CD4-positive, alpha-beta T cell treated with Interferon alpha-2 for 1 hour (primary cell): ENCODE measurements around the gene WDR5.
A peak's percentile ranks its signal among the peaks of the same experiment; 100 is the strongest.

Experiments
- DNase-seq, 2 donors: peaks; one replicate each; pipeline ENCODE4 v3.0.0-alpha.2; 2020 to 2022

Gene WDR5

GRCh38 chr9:134189470-134190231 lies 53.8 kb downstream of the WDR5 start:
- DNase-seq: no peak

DNA sequence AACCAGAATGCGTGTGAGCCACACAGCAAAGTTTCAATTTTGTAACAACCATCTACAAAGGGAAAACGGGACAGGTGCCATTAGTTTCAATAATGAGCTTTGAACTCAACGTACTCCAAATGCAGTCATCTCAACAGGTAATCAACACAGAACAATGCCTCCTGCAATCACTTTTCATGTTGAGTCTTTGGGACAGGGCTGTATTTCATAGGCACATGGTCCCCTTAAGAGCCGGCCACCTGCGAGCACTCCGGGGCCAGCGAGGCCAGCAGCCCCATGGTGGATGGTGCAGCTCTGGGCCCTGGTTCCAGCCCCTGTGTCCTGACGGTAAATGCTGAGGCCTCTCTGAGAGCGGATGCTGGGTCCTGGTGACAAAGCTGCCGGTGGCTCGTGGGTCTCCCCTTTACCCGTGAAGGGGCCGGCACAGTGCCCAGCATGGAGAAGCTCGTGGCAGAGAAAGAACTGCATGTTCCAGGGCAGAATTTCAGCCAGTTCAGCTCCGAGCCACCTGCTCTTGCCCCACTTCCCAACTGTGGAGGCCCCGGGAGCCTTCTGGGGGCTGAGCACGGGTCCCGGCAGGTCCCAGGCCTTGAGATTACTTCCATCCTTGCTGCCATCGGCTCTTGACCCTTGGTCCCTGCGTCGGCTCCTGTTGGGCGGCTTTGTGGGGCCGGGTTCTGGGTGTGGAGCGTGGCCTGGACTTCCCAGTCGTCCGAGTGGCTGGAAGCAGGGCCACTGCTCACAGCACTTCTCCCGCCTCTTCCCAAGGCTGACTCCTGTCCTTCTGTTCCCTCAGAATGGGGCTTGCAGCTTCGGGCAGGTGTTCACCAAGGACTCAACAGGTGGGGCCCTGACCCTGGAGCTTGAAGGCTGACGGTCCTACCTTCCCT lies 54.6 kb downstream of the WDR5 start:
- DNase-seq: no peak

DNA sequence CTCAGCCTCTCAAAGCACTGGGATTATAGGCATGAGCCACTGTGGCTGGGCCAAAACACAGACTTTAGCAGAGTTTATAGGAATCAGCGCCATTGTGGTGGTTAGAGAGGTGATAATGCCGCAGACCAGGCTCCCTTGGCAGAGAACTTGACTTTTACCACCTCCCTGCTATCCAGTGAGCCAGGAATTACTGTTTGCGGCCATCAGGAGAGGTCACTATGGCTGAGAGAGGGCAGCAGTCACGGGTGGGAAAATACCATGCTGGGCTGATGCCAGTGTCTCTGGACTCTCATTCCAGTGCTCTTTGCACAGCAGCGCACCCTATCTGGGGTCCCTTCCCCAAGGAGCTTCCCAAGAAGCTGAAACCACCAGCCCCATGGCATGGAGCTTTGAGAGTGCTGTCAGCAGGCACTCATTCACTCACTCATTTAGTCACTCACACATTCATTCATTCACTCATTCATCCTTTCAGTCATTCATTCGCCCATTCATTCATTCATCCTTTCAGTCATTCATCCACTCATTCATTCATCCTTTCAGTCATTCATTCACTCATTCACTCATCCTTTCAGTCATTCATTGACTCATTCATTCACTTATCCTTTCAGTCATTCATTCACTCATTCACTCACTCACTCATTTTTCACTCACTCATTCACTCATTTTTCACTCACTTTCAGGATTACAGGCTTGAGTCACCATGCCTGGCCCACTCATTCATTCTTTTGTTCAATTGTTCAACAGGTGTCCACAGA lies 55.8 kb downstream of the WDR5 start:
- DNase-seq: no peak

GRCh38 chr9:134192311-134192950 lies 56.5 kb downstream of the WDR5 start:
- DNase-seq: no peak

DNA sequence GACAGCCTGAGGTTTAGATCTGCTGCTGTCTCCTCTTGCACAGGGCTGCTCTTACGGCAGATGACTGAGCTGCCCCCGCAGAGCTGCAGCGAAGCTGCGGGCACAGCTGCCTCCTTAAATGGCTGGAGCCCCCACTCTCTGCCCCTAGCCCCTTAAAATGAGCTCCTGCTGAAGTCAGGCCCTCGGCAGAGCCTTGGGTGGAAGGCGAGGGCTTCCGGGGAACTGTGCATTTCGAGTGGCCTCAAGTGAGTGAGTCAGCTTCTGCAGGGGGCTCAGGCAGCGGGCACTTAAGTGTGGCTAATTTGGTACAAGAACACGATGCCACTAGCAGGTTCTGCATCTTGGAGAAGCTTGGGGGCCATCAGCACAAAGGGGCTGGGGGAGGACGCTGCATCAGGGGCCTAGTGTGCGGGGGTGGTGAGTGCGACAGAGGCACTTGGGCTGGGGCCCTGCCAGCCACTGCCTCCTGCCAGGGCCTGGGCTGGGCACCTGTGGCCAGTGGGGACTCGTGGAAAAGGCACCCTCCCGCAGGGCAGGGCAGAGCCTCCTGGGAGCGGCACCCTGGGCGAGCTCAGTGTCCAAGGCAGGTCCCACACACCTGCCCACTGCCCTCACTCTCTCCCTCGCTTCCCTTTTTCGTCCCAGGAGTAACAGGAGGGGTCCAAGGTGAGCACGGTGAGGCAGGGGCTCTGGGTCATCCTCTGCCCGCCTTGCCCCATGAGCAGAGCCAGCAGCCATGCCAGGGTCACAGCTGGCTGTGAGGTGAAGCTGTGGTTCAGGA lies 57.3 kb downstream of the WDR5 start:
- DNase-seq: no peak

DNA sequence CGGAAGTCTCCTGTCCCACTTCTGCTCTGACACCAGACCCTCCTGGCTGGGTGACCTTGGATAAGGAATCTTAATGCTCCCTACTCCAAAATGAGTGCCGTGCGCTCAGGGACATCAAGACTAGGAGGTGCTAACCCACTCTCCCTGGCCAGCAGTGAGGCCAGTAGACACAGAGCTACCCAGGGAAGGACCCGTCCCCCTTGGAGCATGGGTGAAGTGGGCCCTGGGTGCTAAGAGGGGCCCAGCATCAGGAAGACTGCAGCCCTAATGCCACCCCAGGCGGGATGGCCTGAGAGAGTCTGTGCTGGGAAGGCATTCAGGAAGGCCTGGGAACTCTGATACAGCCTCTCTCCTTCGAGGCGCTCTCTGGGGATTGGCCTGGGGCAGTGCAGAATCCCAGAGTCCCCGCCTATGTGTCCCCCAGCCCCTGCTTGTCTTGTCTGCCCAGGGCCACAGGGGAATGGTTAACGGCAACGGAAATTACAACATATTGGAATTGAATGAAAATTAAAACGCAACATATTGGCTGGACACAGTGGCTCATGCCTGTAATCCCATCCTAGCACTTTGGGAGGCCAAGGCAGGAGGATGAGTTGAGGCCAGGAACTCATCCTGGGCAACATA lies 58.1 kb downstream of the WDR5 start:
- DNase-seq: no peak

- peak in 1 of 2 donors; percentile 19 for DNase-seq
Measured at GRCh38 chr9:134195558-134195957, 59.7 kb downstream of the WDR5 start.

DNA sequence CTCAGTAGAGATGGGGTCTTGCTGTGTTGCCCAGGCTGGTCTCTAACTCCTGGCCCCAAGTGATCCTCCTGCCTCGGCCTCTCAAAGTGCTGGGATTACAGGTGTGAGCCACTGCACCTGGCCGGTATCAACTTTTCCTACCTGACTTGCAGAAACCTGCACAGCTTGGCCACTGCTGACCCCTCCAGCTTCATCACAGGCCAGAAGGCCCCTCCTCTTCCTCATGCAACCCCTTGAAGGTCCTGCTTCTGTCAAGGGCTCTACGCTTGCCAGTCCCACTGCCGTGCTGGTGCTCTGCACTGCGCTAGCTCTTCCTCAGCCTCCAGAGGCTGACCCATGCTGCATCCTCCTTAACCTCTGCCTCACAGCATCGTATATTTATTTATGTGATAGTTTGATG lies 61.0 kb downstream of the WDR5 start:
- no peak for DNase-seq

DNA sequence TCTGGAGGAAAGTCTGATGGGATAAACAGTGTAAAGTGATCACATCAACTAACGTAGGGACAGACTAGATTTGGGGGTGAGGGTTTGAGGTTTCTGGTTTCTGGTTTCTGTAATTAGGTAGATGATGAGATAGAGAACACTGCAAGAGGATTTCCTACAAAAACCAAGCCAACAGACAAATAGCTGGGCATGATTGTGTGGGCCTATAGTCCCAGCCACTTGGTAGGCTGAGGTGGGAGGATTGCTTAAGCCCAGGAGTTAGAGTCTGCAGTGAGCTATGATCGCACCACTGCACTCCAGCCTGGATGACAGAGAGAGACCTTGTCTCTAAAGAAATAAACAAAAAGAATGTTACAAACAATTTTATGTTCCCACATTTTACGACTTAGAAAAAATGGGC lies 62.9 kb downstream of the WDR5 start:
- no peak for DNase-seq

- no peak for DNase-seq
Measured at GRCh38 chr9:134200730-134201129, 64.8 kb downstream of the WDR5 start.

- DNase-seq: no peak
Measured at GRCh38 chr9:134203224-134203623, 67.3 kb downstream of the WDR5 start.

DNA sequence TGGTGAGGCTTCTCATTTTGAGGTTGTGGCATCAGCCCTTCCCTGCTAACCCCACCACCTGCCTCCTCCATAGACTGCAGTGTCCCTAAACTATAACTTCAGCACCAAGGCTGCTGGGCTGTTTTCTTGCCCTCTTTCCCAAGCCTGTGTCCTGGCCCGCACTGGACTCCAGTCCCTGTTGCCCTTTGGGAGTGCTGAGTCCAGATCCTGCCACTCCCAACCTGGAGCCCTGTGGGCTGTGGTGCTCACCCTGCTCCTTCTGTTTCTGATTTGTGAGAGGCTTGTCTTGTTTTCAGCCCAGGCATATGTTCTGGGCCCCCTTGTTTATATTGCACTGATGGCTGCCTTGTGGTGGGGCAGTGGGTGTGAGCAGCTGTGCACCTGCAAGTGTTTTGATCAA lies 68.2 kb downstream of the WDR5 start:
- DNase-seq: no peak

GRCh38 chr9:134204991-134205578 lies 69.2 kb downstream of the WDR5 start:
- DNase-seq: no peak

GRCh38 chr9:134205672-134206310 lies 69.9 kb downstream of the WDR5 start:
- no peak for DNase-seq

DNA sequence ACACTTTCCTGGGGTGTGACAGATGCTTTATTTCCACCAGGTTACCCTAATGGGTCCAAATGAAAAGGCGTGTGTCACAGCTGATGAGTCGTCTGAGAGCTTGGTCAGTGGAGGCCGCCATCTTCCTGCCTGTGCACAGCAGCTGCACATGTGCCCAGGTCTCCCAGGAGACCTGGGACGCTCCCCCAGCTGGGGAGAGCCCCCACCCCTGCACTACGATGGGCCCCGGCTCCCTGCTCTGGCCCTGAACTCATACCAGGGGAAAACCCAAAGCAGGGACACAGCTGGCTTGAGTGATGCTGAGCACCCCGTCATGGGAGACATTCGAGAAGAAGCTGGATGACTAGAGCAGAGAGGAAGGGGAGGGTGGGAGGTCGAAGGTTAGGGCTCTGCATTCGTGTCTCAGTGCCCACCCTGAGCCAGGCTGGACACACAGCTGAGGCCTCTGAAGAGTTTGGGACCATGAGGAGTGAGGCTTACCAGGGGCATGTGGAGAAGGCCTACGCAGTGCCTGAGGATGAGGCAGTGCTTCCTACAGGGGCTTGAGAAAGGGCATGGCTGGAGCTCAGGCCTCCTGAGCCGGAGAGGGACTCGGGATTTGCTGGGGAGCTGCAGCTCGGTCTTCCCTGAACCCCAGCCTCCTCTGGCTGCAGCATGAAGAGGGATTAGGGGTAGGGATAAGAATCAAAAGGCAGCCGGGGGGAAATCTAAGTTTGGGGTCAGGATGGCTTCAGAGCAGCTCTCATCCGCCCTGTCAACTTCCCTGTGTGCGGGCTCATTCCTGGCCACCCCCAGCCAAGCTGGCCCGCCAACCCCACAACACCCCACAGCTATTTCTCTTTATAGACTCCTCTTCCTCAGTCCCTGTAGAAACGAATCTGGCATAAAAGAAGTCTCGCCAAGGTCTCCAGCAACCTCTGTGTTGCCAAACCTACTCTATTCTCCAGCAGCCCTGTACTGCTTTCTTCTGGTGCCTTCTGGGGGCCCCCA lies 70.7 kb downstream of the WDR5 start:
- no peak for DNase-seq

DNA sequence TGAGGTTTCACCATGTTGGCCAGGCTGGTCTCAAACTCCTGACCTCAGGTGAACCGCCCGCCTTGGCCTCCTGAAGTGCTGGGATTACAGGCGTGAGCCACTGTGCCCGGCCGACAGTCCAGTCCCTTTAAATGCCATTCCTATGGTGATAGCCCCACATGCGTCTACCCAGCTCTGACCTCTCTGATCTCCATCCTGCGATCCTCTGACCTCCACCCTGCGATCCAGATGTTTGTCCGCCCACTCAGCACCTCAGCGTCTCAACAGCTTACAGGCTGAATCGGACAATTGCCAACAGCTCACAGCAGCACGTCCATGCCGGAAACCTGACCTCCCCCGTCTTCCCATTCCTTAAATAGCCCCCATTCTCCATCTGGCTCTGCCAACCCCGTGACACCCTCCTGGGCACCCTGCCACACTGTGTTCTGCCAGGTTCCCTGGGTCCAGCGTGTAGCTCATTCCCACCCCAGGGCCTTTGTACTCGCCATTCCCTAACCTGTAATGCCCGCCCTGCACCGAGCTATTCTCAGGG lies 72.5 kb downstream of the WDR5 start:
- no peak for DNase-seq

DNA sequence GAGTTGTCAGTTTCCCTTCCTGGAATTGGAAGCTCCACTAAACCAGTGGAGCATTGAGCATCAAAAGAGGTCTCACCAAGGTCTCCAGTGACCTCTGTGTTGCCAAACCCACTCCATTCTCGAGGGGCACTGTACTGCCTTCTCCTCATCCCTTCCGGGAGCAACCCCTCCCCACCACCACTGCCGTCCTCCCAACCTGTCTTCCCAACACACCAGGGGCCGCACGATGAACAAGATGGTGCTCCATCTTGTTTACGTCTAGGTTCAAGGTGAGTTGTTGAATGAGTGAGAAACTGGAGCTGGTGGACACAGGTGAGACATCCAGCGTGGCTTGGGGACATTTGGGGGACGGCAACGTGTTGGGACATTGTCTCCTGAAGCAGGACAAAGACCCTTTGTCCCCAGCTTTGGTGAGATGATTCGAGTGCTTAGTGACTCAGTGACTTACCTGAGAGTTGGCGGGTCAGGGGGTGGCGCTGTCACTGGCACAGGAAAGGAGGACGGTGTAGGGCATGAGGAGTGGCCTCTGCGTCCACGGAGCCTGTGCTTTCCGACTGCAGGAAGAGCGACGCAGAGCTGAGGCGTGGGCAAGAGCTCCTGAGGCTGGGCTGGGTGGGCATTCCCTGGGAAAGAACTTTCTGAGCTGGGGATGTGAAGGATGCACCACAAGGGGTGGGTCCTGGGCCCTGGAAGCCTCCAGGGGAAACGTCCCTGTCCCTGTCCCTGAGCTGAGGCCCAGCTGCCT lies 73.3 kb downstream of the WDR5 start:
- DNase-seq: no peak
